Adrenal gland (tissue), 5 donors: ENCODE measurements around the gene C16orf90.

Experiments
- POLR2A ChIP-seq, 2 donors: fragments of 450-650 bp; IDR thresholded peaks; one replicate each; pipeline ENCODE4 v1.6.1; 2017; ENCODE audit warnings: antibody characterized with exemption in 2 of 2, mild to moderate bottlenecking in 2 of 2, moderate library complexity in 1 of 2
- TF ChIP-seq, protein P1 (sequence below), 6 experiments: fragments of 450-650 bp in 4 of 6; fragments of 200-600 bp in 2 of 6; sonication (generic) in 1 of 6; IDR thresholded peaks; 1 replicate in 5 of 6; 2 replicates in 1 of 6; pipeline versions ENCODE4 v1.5.1 to v1.8.0; 2016 to 2021; ENCODE audit warnings: antibody characterized with exemption in 6 of 6, mild to moderate bottlenecking in 2 of 6, moderate library complexity in 1 of 6
- donor health status: DM: no; HTN: no; CAD: no.

DNA sequence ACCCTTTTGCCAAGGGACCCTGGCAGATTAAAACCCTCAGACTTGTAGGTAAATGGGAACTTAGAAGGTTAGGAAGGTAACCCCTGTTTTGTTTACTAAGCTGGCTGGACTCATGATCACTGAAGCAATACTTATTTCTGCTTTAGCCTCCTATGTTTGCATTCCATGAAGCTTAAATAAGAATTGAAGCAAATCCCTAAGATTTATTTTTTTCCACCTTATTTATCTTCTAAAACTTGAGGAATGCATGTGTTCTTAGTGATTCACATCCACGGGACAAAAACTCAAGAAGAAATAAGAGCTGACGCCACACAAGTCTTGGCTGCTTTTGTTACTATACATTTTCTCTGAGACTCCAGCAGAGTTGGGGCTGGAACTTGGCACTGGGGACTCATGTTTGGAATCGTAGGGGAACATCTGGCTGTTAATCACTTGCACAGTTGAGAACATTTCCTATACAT, 41.0 kb upstream of the C16orf90 start:
- TF ChIP-seq POLR2A (IDR thresholded peaks at IDR 0.05): no peak
- TF ChIP-seq, protein P1, sequence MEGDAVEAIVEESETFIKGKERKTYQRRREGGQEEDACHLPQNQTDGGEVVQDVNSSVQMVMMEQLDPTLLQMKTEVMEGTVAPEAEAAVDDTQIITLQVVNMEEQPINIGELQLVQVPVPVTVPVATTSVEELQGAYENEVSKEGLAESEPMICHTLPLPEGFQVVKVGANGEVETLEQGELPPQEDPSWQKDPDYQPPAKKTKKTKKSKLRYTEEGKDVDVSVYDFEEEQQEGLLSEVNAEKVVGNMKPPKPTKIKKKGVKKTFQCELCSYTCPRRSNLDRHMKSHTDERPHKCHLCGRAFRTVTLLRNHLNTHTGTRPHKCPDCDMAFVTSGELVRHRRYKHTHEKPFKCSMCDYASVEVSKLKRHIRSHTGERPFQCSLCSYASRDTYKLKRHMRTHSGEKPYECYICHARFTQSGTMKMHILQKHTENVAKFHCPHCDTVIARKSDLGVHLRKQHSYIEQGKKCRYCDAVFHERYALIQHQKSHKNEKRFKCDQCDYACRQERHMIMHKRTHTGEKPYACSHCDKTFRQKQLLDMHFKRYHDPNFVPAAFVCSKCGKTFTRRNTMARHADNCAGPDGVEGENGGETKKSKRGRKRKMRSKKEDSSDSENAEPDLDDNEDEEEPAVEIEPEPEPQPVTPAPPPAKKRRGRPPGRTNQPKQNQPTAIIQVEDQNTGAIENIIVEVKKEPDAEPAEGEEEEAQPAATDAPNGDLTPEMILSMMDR (IDR thresholded peaks at IDR 0.05): no peak
